Uterus (tissue), 4 donors: ENCODE data around the gene NR2E1. TPM values are rescaled to one million over a fixed set of nuclear protein-coding genes. Genes with fewer than 3 reads are reported as not detected.

Experiments
- DNase-seq, 2 donors: peaks; one replicate each; pipeline ENCODE4 v3.0.0-alpha.2; 2019 to 2020
- H3K27ac ChIP-seq, 2 donors: fragments of 200-600 bp; sonication (generic); 1 replicate in 1 of 2; 2 replicates in 1 of 2; pipeline ENCODE4 v1.5.1; 2016 to 2018
- H3K27me3 ChIP-seq, 2 donors: fragments of 200-600 bp; sonication (generic); one replicate each; pipeline ENCODE4 v1.5.1; 2018 to 2019; ENCODE audit warnings: control low read depth in 1 of 2
- H3K36me3 ChIP-seq, 2 donors: fragments of 200-600 bp; sonication (generic); one replicate each; pipeline ENCODE4 v1.5.1; 2019; ENCODE audit warnings: control low read depth in 1 of 2
- H3K4me1 ChIP-seq, 2 donors: fragments of 200-600 bp; sonication (generic); one replicate each; pipeline ENCODE4 v1.5.1; 2018 to 2019; ENCODE audit warnings: control low read depth in 1 of 2
- H3K4me3 ChIP-seq, 2 donors: fragments of 200-600 bp; sonication (generic); 1 replicate in 1 of 2; 2 replicates in 1 of 2; pipeline ENCODE4 v1.5.1; 2018 to 2019; ENCODE audit warnings: mild to moderate bottlenecking in 1 of 2
- H3K9me3 ChIP-seq, 2 donors: fragments of 200-600 bp; sonication (generic); one replicate each; pipeline ENCODE4 v1.5.1; 2019; ENCODE audit warnings: control low read depth in 1 of 2
- CTCF ChIP-seq, 4 experiments: fragments of 200-600 bp in 2 of 4; fragments of 450-650 bp in 2 of 4; sonication (generic) in 2 of 4; IDR thresholded peaks; one replicate each; pipeline ENCODE4 v1.5.1; 2016 to 2019; ENCODE audit warnings: antibody characterized with exemption in 4 of 4, mild to moderate bottlenecking in 2 of 4, moderate library complexity in 1 of 4
- POLR2A ChIP-seq, 2 donors: fragments of 450-650 bp; IDR thresholded peaks; one replicate each; pipeline ENCODE4 v1.6.1; 2016; ENCODE audit warnings: antibody characterized with exemption in 2 of 2, mild to moderate bottlenecking in 1 of 2, moderate library complexity in 1 of 2
- intact Hi-C: fragments of 100-400 bp; cut with DNase I; formaldehyde crosslinking; loops from one replicate; pipeline ENCODE4 v1.15.1; 2023; ENCODE audit warnings: low total_unique reads
- total RNA-seq, 4 donors: library from RNA; depleted of rRNA in 3 of 4; stranded (reverse); fragments of >200 nt in 3 of 4; gene quantifications; one replicate each; pipeline versions ENCODE4 v1.1.0 to v1.2.4, GENCODE V29; 2014 to 2023
- donor health status: DM: yes; HTN: yes; CAD: no.

Gene NR2E1
- total RNA-seq, 4 donors from 2014 or later: not detected

- Histone ChIP-seq H3K27me3 (no peaks in the 10 kb centered on the region), H3K4me3 (no peak overlapping the region), H3K36me3 (no peaks in the 10 kb centered on the region), H3K27ac (no peak overlapping the region), H3K4me1 (no peaks in the 10 kb centered on the region), H3K9me3 (no peaks in the 10 kb centered on the region)
- DNase-seq: no peak
- TF ChIP-seq POLR2A (IDR thresholded peaks at IDR 0.05): no peak
- TF ChIP-seq CTCF (IDR thresholded peaks at IDR 0.05): no peak
- intact Hi-C loops: no loop called here
Observed at GRCh38 chr6:108228416-108228815, 62.6 kb downstream of the NR2E1 start.

DNA sequence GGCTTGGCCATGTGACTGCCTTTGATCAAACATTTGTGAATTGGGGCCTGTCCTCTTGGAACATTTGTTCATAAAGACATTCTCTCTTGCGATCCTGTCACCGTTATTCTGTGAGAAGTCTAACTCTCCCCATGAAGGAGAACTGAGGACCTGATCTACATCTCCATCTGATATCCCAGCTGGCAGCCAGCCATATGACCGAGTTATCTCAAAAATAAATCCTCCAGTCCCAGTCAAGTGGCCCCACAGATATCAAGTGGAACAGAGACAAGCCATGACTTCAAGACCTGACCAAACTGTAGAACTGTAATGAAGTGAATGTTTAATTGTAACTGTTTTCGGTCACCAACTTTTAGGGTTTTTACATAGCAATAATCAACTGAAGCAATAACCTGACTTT is 69.3 kb downstream of the NR2E1 start:
- intact Hi-C loops: no loop called here
- Histone ChIP-seq H3K36me3 (no peaks in the 10 kb centered on the region), H3K27me3 (no peaks in the 10 kb centered on the region), H3K9me3 (no peaks in the 10 kb centered on the region), H3K4me1 (no peaks in the 10 kb centered on the region), H3K27ac (no peak overlapping the region), H3K4me3 (no peak overlapping the region)
- TF ChIP-seq CTCF (IDR thresholded peaks at IDR 0.05): no peak
- no peak for TF ChIP-seq POLR2A (IDR thresholded peaks at IDR 0.05)
- DNase-seq: peak in 1 of 2 donors; percentile 19

DNA sequence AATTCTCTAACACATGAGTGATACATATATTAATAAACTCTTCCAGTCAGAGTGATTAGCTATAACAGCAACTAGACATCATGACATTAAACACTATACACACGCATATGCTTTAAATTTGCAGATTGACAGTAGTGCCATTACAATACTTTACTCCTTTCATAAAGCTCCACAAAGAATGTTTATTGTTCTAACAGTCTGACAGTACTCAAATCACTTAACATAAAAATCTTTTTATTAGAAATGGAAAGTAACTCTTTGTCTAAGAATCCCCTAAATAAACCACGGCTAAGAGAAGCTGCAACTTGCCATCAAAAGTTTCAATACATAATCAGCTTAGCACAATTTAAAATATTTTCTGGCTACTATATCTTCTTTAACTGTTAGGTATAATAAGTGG is 71.0 kb downstream of the NR2E1 start:
- Histone ChIP-seq H3K4me3 (no peak overlapping the region), H3K36me3 (no peaks in the 10 kb centered on the region), H3K27ac (no peak overlapping the region), H3K27me3 (no peaks in the 10 kb centered on the region), H3K9me3 (no peaks in the 10 kb centered on the region), H3K4me1 (no peaks in the 10 kb centered on the region)
- intact Hi-C loops: no loop called here
- TF ChIP-seq CTCF (IDR thresholded peaks at IDR 0.05) (no peak), POLR2A (IDR thresholded peaks at IDR 0.05) (no peak)
- no peak for DNase-seq

DNA sequence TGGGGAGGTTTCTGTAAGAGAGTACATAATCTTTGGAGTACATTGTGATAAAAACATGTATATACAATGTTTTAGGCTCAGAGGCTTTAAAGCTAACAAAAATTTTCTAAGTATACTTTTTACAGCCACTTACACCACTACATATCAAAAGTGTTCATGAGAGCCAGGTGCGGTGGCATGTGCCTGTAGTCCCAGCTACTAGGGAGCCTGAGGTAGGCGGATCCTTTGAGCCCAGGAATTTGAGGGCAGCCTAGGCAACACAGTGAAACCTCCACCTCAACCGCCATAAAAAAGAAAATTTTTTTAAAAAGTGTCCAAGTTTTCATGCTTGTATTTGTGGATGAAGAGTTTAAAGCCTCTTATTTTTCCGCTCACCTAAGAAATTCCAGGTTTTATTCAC is 72.5 kb downstream of the NR2E1 start:
- intact Hi-C loops: no loop called here
- no peak overlapping the region for H3K4me3 ChIP-seq
- no peak for DNase-seq
- TF ChIP-seq CTCF (IDR thresholded peaks at IDR 0.05): no peak
- no peak for TF ChIP-seq POLR2A (IDR thresholded peaks at IDR 0.05)
- H3K36me3 ChIP-seq: no peaks in the 10 kb centered on the region
- no peaks in the 10 kb centered on the region for H3K4me1 ChIP-seq
- H3K27ac ChIP-seq: no peak overlapping the region
- no peaks in the 10 kb centered on the region for H3K9me3 ChIP-seq
- no peaks in the 10 kb centered on the region for H3K27me3 ChIP-seq

Other genes starting within 250 kb of the NR2E1 start
- 100 to 1,000 TPM in 1 of 4 donors, 10 to 100 TPM in 3; 24.8 to 134 (median 44.4) TPM for gene SEC63, start 207.8 kb upstream of the NR2E1 start, total RNA-seq
- 10 to 100 TPM; 26.2 to 92.5 (median 53.7) TPM for gene OSTM1, start 91.3 kb upstream of the NR2E1 start, total RNA-seq
- 100 to 1,000 TPM in 3 of 4 donors, 10 to 100 TPM in 1; 94.3 to 215 (median 160) TPM for gene SNX3, start 95.0 kb downstream of the NR2E1 start, total RNA-seq
- 1 to 10 TPM in 3 of 4 donors, under 1 TPM in 1; under 0.01 to 9.4 (median 5.2) TPM for gene AFG1L, start 129.0 kb downstream of the NR2E1 start, total RNA-seq